Suppressor macrophage (primary cell): ENCODE data around the gene ADIRF.
"Not testable (repeated sequence)": the region's sequence is repeated elsewhere in the genome, so short reads cannot be mapped to it uniquely, and the experiment has no call there.

Experiments used
- DNase-seq, 4 experiments: peaks; one replicate each; pipeline ENCODE4 v3.0.0-alpha.2; 2020 to 2022
- total RNA-seq, 17 experiments: gene quantifications; one replicate each; lab custom pipeline; 2026; ENCODE audit warnings: mixed read lengths in 6 of 17, inconsistent platforms in 3 of 17; lab: John Stamatoyannopoulos, UW

Gene ADIRF
- total RNA-seq, result 0.10 to 48.5 (median 1.4) reads per million in 17 experiments

- DNase-seq, result peak in 1 of 4 experiments; percentile 32
Measured at GRCh38 chr10:86968271-86968993, at the start of gene ADIRF. ADIRF (plus strand) TSS chr10:86968482; CDS start chr10:86968545, 63 bp downstream.

GRCh38 chr10:86922553-86922961 lies 45.7 kb upstream of the ADIRF start:
- DNase-seq, result no peak

- DNase-seq, result no peak
Measured at GRCh38 chr10:86929468-86930380, 38.6 kb upstream of the ADIRF start.

- peak in 1 of 4 experiments; percentile 13 for DNase-seq
Measured at GRCh38 chr10:86931872-86932271, 36.4 kb upstream of the ADIRF start.

GRCh38 chr10:86932674-86933073 lies 35.6 kb upstream of the ADIRF start:
- DNase-seq, result no peak

- not testable (repeated sequence) for DNase-seq
Measured at GRCh38 chr10:86934162-86934711, 34.0 kb upstream of the ADIRF start.

- DNase-seq, result no peak
Measured at GRCh38 chr10:86936661-86937501, 31.4 kb upstream of the ADIRF start.

- DNase-seq, result no peak
Measured at GRCh38 chr10:86937502-86938154, 30.7 kb upstream of the ADIRF start.

GRCh38 chr10:86938260-86938659 lies 30.0 kb upstream of the ADIRF start:
- DNase-seq, result no peak

GRCh38 chr10:86940076-86940475 lies 28.2 kb upstream of the ADIRF start:
- not testable (repeated sequence) for DNase-seq

GRCh38 chr10:86940677-86941076 lies 27.6 kb upstream of the ADIRF start:
- DNase-seq, result no peak

- no peak for DNase-seq
Measured at GRCh38 chr10:86941426-86941825, 26.9 kb upstream of the ADIRF start.

GRCh38 chr10:86941991-86942421 lies 26.3 kb upstream of the ADIRF start:
- DNase-seq, result no peak

- DNase-seq, result no peak
Measured at GRCh38 chr10:86942441-86943315, 25.6 kb upstream of the ADIRF start.

- DNase-seq, result no peak
Measured at GRCh38 chr10:86943316-86944030, 24.8 kb upstream of the ADIRF start.

GRCh38 chr10:86944031-86944419 lies 24.3 kb upstream of the ADIRF start:
- DNase-seq, result no peak

- DNase-seq, result no peak
Measured at GRCh38 chr10:86944471-86944870, 23.8 kb upstream of the ADIRF start.

- no peak for DNase-seq
Measured at GRCh38 chr10:86944907-86945306, 23.4 kb upstream of the ADIRF start.

GRCh38 chr10:86945361-86946212 lies 22.7 kb upstream of the ADIRF start:
- no peak for DNase-seq
